ENCODE measurements around the gene SND1.
"Not testable (repeated sequence)": the region's sequence is repeated elsewhere in the genome, so short reads cannot be mapped to it uniquely, and the experiment has no call there.

SND1 gene

DNA sequence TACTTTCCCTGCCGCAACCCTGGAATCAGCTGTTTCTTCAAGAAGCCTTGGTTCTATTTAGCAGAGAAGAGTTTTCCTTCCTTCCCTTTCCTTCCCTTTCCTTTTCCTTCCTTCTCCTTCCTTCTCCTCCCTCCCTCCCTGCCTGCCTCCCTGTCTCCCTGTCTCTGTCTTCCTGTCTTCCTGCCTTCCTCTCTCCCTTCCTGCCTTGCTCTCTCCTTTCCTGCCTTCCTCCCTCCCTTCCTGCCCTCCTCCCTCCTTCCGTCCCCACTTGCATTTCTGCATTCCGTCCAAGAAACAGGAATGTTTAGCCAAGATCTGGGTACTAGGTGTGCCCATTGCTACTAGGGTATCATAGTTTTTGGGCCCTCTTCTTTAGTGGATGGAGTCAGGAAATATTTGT lies 21.9 kb downstream of the SND1 start:
- Histone ChIP-seq H3K9ac (ENCODE audit: low read length) (no peak overlapping the region), H3K36me3 (ENCODE audit: insufficient read depth, low read length) (peaks cover 75% of the 10 kb centered on the region), H3K4me2 (ENCODE audit: low read length) (no peak overlapping the region), H4K20me1 (ENCODE audit: insufficient read depth, low read length) (no peaks in the 10 kb centered on the region), H3K4me3 (ENCODE audit: low read depth, low read length, poor library complexity, severe bottlenecking) (no peak overlapping the region), H3K27me3 (ENCODE audit: insufficient read depth, low read length) (no peaks in the 10 kb centered on the region), H3K4me1 (ENCODE audit: insufficient read depth, low read length, severe bottlenecking) (no peaks in the 10 kb centered on the region), H2AFZ (ENCODE audit: low read length) (no peak overlapping the region), H3K9me2 (ENCODE audit: low read depth, low read length) (no peaks in the 10 kb centered on the region), H3K27ac (ENCODE audit: low read depth, low read length, poor library complexity, severe bottlenecking) (no peak overlapping the region), H3F3A (ENCODE audit: insufficient read depth, low read length) (no peaks in the 10 kb centered on the region), H3K79me2 (ENCODE audit: insufficient read depth, low read length) (peaks cover 85% of the 10 kb centered on the region), H3K9me3 (ENCODE audit: low read length) (peaks cover 7% of the 10 kb centered on the region; the same call in 1 of the 2 replicates)
- TF ChIP-seq, protein P1, sequence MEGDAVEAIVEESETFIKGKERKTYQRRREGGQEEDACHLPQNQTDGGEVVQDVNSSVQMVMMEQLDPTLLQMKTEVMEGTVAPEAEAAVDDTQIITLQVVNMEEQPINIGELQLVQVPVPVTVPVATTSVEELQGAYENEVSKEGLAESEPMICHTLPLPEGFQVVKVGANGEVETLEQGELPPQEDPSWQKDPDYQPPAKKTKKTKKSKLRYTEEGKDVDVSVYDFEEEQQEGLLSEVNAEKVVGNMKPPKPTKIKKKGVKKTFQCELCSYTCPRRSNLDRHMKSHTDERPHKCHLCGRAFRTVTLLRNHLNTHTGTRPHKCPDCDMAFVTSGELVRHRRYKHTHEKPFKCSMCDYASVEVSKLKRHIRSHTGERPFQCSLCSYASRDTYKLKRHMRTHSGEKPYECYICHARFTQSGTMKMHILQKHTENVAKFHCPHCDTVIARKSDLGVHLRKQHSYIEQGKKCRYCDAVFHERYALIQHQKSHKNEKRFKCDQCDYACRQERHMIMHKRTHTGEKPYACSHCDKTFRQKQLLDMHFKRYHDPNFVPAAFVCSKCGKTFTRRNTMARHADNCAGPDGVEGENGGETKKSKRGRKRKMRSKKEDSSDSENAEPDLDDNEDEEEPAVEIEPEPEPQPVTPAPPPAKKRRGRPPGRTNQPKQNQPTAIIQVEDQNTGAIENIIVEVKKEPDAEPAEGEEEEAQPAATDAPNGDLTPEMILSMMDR (IDR thresholded peaks at IDR 0.05; ENCODE audit: low read length), result no peak
- TF ChIP-seq EZH2 (IDR thresholded peaks at IDR 0.05; ENCODE audit: borderline replicate concordance, low read length), result no peak

DNA sequence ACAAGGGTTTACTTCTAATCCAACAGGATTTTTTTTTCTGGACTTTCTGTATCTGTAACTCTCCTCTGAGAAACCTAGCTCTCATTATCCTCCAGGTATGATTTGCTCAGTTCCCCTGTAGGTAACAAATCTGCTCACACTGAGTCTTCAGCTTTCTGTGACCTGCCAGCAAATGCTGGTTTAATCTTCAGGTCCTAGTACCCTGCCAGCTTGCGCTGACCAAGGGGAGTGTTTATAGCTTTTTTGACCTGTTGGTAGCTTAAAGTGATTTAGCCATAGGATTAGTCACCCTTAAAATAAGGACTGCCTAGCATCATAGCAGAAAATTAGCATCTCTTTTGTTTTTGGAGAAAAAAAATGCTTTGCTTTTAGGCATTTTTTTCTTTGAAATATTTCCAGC lies 22.4 kb downstream of the SND1 start:
- Histone ChIP-seq H3K79me2 (ENCODE audit: insufficient read depth, low read length) (peaks cover 88% of the 10 kb centered on the region), H4K20me1 (ENCODE audit: insufficient read depth, low read length) (no peaks in the 10 kb centered on the region), H3K9me3 (ENCODE audit: low read length) (peaks cover 7% of the 10 kb centered on the region; the same call in 1 of the 2 replicates), H3K27me3 (ENCODE audit: insufficient read depth, low read length) (no peaks in the 10 kb centered on the region), H3K27ac (ENCODE audit: low read depth, low read length, poor library complexity, severe bottlenecking) (no peak overlapping the region), H3K9me2 (ENCODE audit: low read depth, low read length) (no peaks in the 10 kb centered on the region), H3K36me3 (ENCODE audit: insufficient read depth, low read length) (peaks cover 73% of the 10 kb centered on the region), H3K4me3 (ENCODE audit: low read depth, low read length, poor library complexity, severe bottlenecking) (no peak overlapping the region), H3K9ac (ENCODE audit: low read length) (no peak overlapping the region), H2AFZ (ENCODE audit: low read length) (no peak overlapping the region), H3K4me2 (ENCODE audit: low read length) (no peak overlapping the region), H3K4me1 (ENCODE audit: insufficient read depth, low read length, severe bottlenecking) (no peaks in the 10 kb centered on the region), H3F3A (ENCODE audit: insufficient read depth, low read length) (no peaks in the 10 kb centered on the region)
- TF ChIP-seq, protein P1 (IDR thresholded peaks at IDR 0.05; ENCODE audit: low read length), result no peak
- TF ChIP-seq EZH2 (IDR thresholded peaks at IDR 0.05; ENCODE audit: borderline replicate concordance, low read length), result no peak

DNA sequence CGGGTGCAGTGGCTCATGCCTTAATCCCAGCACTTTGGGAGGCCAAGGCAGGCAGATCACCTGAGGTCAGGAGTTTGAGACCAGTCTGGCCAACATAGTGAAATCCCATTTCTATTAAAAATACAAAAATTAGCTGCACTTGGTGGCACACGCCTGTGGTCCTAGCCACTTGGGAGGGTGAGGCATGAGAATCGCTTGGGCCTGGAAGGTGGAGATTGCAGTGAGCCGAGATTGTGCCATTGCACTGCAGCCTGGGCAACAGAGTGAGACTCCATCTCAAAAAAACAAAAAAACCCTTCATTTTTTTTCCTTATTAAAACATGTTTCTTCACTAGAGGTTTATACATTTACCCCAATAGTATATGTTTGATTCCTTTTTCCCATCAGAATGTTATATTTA lies 22.9 kb downstream of the SND1 start:
- not testable (repeated sequence) for H3K4me3 ChIP-seq (ENCODE audit: low read depth, low read length, poor library complexity, severe bottlenecking); H4K20me1 ChIP-seq (ENCODE audit: insufficient read depth, low read length); H3F3A ChIP-seq (ENCODE audit: insufficient read depth, low read length); H3K4me2 ChIP-seq (ENCODE audit: low read length); H3K9me3 ChIP-seq (ENCODE audit: low read length); H3K9ac ChIP-seq (ENCODE audit: low read length); H3K27me3 ChIP-seq (ENCODE audit: insufficient read depth, low read length); H3K27ac ChIP-seq (ENCODE audit: low read depth, low read length, poor library complexity, severe bottlenecking); H3K9me2 ChIP-seq (ENCODE audit: low read depth, low read length); H2AFZ ChIP-seq (ENCODE audit: low read length); H3K4me1 ChIP-seq (ENCODE audit: insufficient read depth, low read length, severe bottlenecking)
- Histone ChIP-seq H3K36me3 (ENCODE audit: insufficient read depth, low read length) (peaks cover 74% of the 10 kb centered on the region), H3K79me2 (ENCODE audit: insufficient read depth, low read length) (peaks cover 87% of the 10 kb centered on the region)

DNA sequence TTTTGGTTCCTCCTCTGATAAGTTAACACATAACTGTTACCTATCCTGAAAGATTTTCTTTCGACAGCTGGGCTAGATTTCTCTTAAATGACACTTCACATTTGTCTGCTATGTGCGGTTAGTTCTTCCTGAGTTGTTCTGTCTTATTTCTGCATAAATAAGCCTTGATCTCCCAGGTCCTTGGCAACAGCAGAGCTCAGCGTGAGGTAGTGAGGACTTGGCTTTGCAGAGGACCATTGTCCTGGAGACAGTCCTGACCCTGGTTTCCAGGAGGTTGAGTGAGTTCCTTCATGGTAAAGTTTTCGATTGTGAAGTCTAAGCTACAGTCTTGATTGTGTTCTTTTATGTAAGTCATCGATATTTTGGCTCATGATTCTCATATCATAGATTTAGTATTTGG lies 23.7 kb downstream of the SND1 start:
- Histone ChIP-seq H3K27ac (ENCODE audit: low read depth, low read length, poor library complexity, severe bottlenecking) (no peak overlapping the region), H3K9me2 (ENCODE audit: low read depth, low read length) (no peaks in the 10 kb centered on the region), H3K36me3 (ENCODE audit: insufficient read depth, low read length) (peaks cover 67% of the 10 kb centered on the region), H4K20me1 (ENCODE audit: insufficient read depth, low read length) (no peaks in the 10 kb centered on the region), H3K9me3 (ENCODE audit: low read length) (peaks cover 7% of the 10 kb centered on the region; the same call in 1 of the 2 replicates), H2AFZ (ENCODE audit: low read length) (no peak overlapping the region), H3K9ac (ENCODE audit: low read length) (no peak overlapping the region), H3F3A (ENCODE audit: insufficient read depth, low read length) (no peaks in the 10 kb centered on the region), H3K79me2 (ENCODE audit: insufficient read depth, low read length) (peaks cover 81% of the 10 kb centered on the region), H3K4me2 (ENCODE audit: low read length) (no peak overlapping the region), H3K4me3 (ENCODE audit: low read depth, low read length, poor library complexity, severe bottlenecking) (no peak overlapping the region), H3K27me3 (ENCODE audit: insufficient read depth, low read length) (no peaks in the 10 kb centered on the region), H3K4me1 (ENCODE audit: insufficient read depth, low read length, severe bottlenecking) (no peaks in the 10 kb centered on the region)
- TF ChIP-seq, protein P1 (IDR thresholded peaks at IDR 0.05; ENCODE audit: low read length), result no peak
- TF ChIP-seq EZH2 (IDR thresholded peaks at IDR 0.05; ENCODE audit: borderline replicate concordance, low read length), result no peak

Data from OCI-LY1 (cell line).